SK-N-SH (cell line): ENCODE data around the gene GUCA2B. TPM values are rescaled to one million over a fixed set of nuclear protein-coding genes. Genes with fewer than 3 reads are reported as not detected.

Experiments used
- CTCF ChIA-PET: fragments of 300-600, 350-600 bp; formaldehyde crosslinking; extraction: SDS; loops from one replicate; lab custom pipeline; 2021; lab: Yijun Ruan, JAX
- POLR2A ChIA-PET: fragments of 350-600 bp; sonication (Branson Sonifier 250); formaldehyde crosslinking; extraction: SDS; loops from one replicate; lab custom pipeline; 2020; ENCODE audit warnings: antibody characterized with exemption, inconsistent platforms; lab: Yijun Ruan, JAX
- DNase-seq: peaks from one replicate; pipeline ENCODE4 v3.0.0; 2012
- H2AFZ ChIP-seq: fragments of 200-600 bp; sonication (generic); 2 replicates; pipeline ENCODE4 v1.8.1; 2016; ENCODE audit warnings: antibody characterized with exemption, mild to moderate bottlenecking, low read depth
- H3F3A ChIP-seq: fragments of 200-600 bp; sonication (generic); replicated peaks from 2 replicates; pipeline ENCODE3; 2016; ENCODE audit warnings: antibody characterized with exemption, mild to moderate bottlenecking; ENCODE audit not compliant: insufficient read depth
- H3K27ac ChIP-seq, 2 experiments: fragments of 200-500 bp in 1 of 2; fragments of 200-600 bp in 1 of 2; sonication (Bioruptor generic) in 1 of 2; sonication (generic), shearing (Covaris generic) in 1 of 2; 2 replicates each; pipeline versions ENCODE4 v1.5.1 to v1.6.1; 2014 to 2016; ENCODE audit warnings: low read depth in 2 of 2, inconsistent platforms in 1 of 2, low read length in 1 of 2, mild to moderate bottlenecking in 1 of 2, mixed read lengths in 1 of 2
- H3K27me3 ChIP-seq: fragments of 200-600 bp; sonication (generic), shearing (Covaris generic); 2 replicates; pipeline ENCODE4 v1.6.1; 2016; ENCODE audit warnings: mixed run types; ENCODE audit not compliant: insufficient read depth
- H3K36me3 ChIP-seq, 2 experiments: fragments of 200-500 bp in 1 of 2; fragments of 200-600 bp in 1 of 2; sonication (Bioruptor generic) in 1 of 2; sonication (generic) in 1 of 2; replicated peaks in 1 of 2; 2 replicates each; pipeline versions ENCODE3 to v1.5.1; 2014 to 2016; ENCODE audit warnings: low read length in 1 of 2, mild to moderate bottlenecking in 1 of 2; ENCODE audit not compliant: insufficient read depth in 2 of 2, control insufficient read depth in 1 of 2
- H3K4me1 ChIP-seq, 2 experiments: fragments of 200-500 bp in 1 of 2; fragments of 200-600 bp in 1 of 2; sonication (Bioruptor generic) in 1 of 2; sonication (generic), shearing (Covaris generic) in 1 of 2; 2 replicates each; pipeline versions ENCODE4 v1.5.1 to v1.6.1; 2014 to 2016; ENCODE audit warnings: low read depth in 1 of 2, low read length in 1 of 2, mixed run types in 1 of 2; ENCODE audit not compliant: insufficient read depth in 2 of 2, control insufficient read depth in 1 of 2
- H3K4me2 ChIP-seq: fragments of 200-600 bp; sonication (generic), shearing (Covaris generic); 2 replicates; pipeline ENCODE4 v1.6.1; 2017; ENCODE audit warnings: mixed run types
- H3K4me3 ChIP-seq, 2 experiments: fragments of 200-500 bp in 1 of 2; fragments of 200-600 bp in 1 of 2; sonication (Bioruptor generic) in 1 of 2; sonication (generic), shearing (Covaris generic) in 1 of 2; 2 replicates each; pipeline versions ENCODE4 v1.5.1 to v1.8.1; 2014 to 2016; ENCODE audit warnings: low read depth in 2 of 2, inconsistent platforms in 1 of 2, low read length in 1 of 2, mild to moderate bottlenecking in 1 of 2, mixed read lengths in 1 of 2, moderate library complexity in 1 of 2
- H3K79me2 ChIP-seq: fragments of 200-600 bp; sonication (generic); 2 replicates; pipeline ENCODE4 v1.8.1; 2017; ENCODE audit warnings: mild to moderate bottlenecking; ENCODE audit not compliant: insufficient read depth
- H3K9ac ChIP-seq: fragments of 200-600 bp; sonication (generic); 2 replicates; pipeline ENCODE4 v1.6.1; 2017; ENCODE audit warnings: mixed run types
- H3K9me2 ChIP-seq: fragments of 200-600 bp; sonication (generic); 2 replicates; pipeline ENCODE4 v1.6.1; 2017; ENCODE audit warnings: mixed run types
- H3K9me3 ChIP-seq: fragments of 200-600 bp; sonication (generic); 2 replicates; pipeline ENCODE4 v1.6.1; 2017; ENCODE audit warnings: mixed run types, mild to moderate bottlenecking, moderate library complexity
- H4K20me1 ChIP-seq: fragments of 200-600 bp; sonication (generic); 2 replicates; pipeline ENCODE4 v1.6.1; 2017; ENCODE audit warnings: mild to moderate bottlenecking, mixed run types; ENCODE audit not compliant: insufficient read depth
- CTCF ChIP-seq: fragments of 200-600 bp; sonication (generic); IDR thresholded peaks from 2 replicates; pipeline ENCODE4 v1.6.1; 2017; ENCODE audit warnings: antibody characterized with exemption, mild to moderate bottlenecking, moderate library complexity
- EP300 ChIP-seq, 2 experiments: IDR thresholded peaks; 2 replicates each; pipeline versions ENCODE4 v1.4.0 to v1.6.1; 2012; ENCODE audit warnings: borderline replicate concordance in 1 of 2, low read depth in 1 of 2, low read length in 1 of 2
- EZH2phosphoT487 ChIP-seq: fragments of 200-600 bp; sonication (generic); IDR thresholded peaks from 2 replicates; pipeline ENCODE4 v1.6.1; 2017; ENCODE audit warnings: low read depth, mixed run types, mild to moderate bottlenecking, antibody characterized with exemption, moderate library complexity, borderline replicate concordance
- GABPA ChIP-seq: IDR thresholded peaks from 2 replicates; pipeline ENCODE4 v1.4.0; 2012; ENCODE audit warnings: low read depth, mild to moderate bottlenecking
- NRF1 ChIP-seq: IDR thresholded peaks from 2 replicates; pipeline ENCODE4 v1.6.1; 2012; ENCODE audit warnings: low read depth, mild to moderate bottlenecking, low read length
- REST ChIP-seq: IDR thresholded peaks from 2 replicates; pipeline ENCODE4 v1.6.1; 2012; ENCODE audit warnings: mild to moderate bottlenecking, low read depth, low read length, moderate library complexity
- RFX5 ChIP-seq: IDR thresholded peaks from 2 replicates; pipeline ENCODE4 v1.6.1; 2012; ENCODE audit warnings: mild to moderate bottlenecking, improper control_type of control experiment, low read length
- RXRA ChIP-seq: IDR thresholded peaks from 2 replicates; pipeline ENCODE4 v1.4.0; 2012; ENCODE audit warnings: low read depth, mild to moderate bottlenecking, borderline replicate concordance
- TCF12 ChIP-seq: IDR thresholded peaks from 2 replicates; pipeline ENCODE4 v1.4.0; 2012
- USF1 ChIP-seq: IDR thresholded peaks from 2 replicates; pipeline ENCODE4 v1.4.0; 2012; ENCODE audit warnings: low read depth, borderline replicate concordance
- USF2 ChIP-seq: fragments of 150-350 bp; IDR thresholded peaks from 2 replicates; pipeline ENCODE4 v1.6.1; 2017; ENCODE audit warnings: antibody characterized with exemption, low read length, low read depth, borderline replicate concordance
- ZBTB33 ChIP-seq: IDR thresholded peaks from 2 replicates; pipeline ENCODE4 v1.4.0; 2012; ENCODE audit warnings: low read depth, borderline replicate concordance
- WGBS: methylation state at CpG from one replicate; pipeline ENCODE4 v1.1.6; 2017; ENCODE audit warnings: low lambda C conversion rate; 5-methylcytosine and 5-hydroxymethylcytosine counted together
- polyA plus RNA-seq, 3 experiments: library from polyadenylated mRNA; depleted of rRNA; stranded (reverse); fragments of >200 nt; gene quantifications; 2 replicates each; pipeline ENCODE4 v1.2.3, GENCODE V29; 2012

GUCA2B gene
- polyA plus RNA-seq, 1 of the 3 experiments (the other 2 are of a cell fraction), result not detected

- no peak for TF ChIP-seq RFX5
Measured at GRCh38 chr1:42168763-42169162, 15.6 kb downstream of the GUCA2B start (continued).

GRCh38 chr1:42170779-42171621 lies 17.8 kb downstream of the GUCA2B start:
- H3K9me3 ChIP-seq, result no peaks in the 10 kb centered on the region
- no peaks in the 10 kb centered on the region for H3F3A ChIP-seq
- POLR2A ChIA-PET, result interaction anchor here (0.6 kb wide), 1 partner anchor 186 kb away, joined by 4 read pairs; no protein-coding TSS in a partner anchor
- peaks cover 0 to 6% of the 10 kb centered on the region in 2 experiments for H3K36me3 ChIP-seq
- DNase-seq, result no peak
- no peak overlapping the region for H3K4me2 ChIP-seq
- no peak overlapping the region for H2AFZ ChIP-seq
- peaks cover 0 to 35% of the 10 kb centered on the region in 2 experiments; a peak in 2 of 4 replicates for H3K4me1 ChIP-seq
- no peaks in the 10 kb centered on the region for H3K79me2 ChIP-seq
- H3K9ac ChIP-seq, result no peak overlapping the region
- H3K27me3 ChIP-seq, result no peaks in the 10 kb centered on the region
- CTCF ChIA-PET, result interaction anchor here (0.9 to 4.4 kb wide), 9 partner anchors 10 to 655 kb away, joined by 3 to 31 read pairs (median 7); no protein-coding TSS in a partner anchor
- no peak overlapping the region for H3K27ac ChIP-seq
- H4K20me1 ChIP-seq, result no peaks in the 10 kb centered on the region
- TF ChIP-seq USF2, result no peak
- no peak for TF ChIP-seq NRF1
- no peak for TF ChIP-seq EP300 (IDR thresholded peaks at IDR 0.05; ENCODE audit: borderline replicate concordance in 1 of 2, low read depth in 1 of 2, low read length in 1 of 2)
- TF ChIP-seq EZH2phosphoT487, result no peak
- no peak for TF ChIP-seq RXRA
- TF ChIP-seq GABPA, result no peak
- TF ChIP-seq REST, result no peak
- no peak for TF ChIP-seq CTCF
- no peak for TF ChIP-seq ZBTB33
- TF ChIP-seq TCF12, result no peak
- TF ChIP-seq USF1, result no peak
- TF ChIP-seq RFX5, result no peak
- TF ChIP-seq, all 33 proteins: peak for 0
- WGBS, result 94% methylated on average over 14 of the region's 17 CpGs
- no peaks in the 10 kb centered on the region for H3K9me2 ChIP-seq
- H3K4me3 ChIP-seq, result no peak overlapping the region
